ENCODE results near the gene TYROBP.
A peak's percentile ranks its signal among the peaks of the same experiment; 100 is the strongest.

The TYROBP gene

DNA sequence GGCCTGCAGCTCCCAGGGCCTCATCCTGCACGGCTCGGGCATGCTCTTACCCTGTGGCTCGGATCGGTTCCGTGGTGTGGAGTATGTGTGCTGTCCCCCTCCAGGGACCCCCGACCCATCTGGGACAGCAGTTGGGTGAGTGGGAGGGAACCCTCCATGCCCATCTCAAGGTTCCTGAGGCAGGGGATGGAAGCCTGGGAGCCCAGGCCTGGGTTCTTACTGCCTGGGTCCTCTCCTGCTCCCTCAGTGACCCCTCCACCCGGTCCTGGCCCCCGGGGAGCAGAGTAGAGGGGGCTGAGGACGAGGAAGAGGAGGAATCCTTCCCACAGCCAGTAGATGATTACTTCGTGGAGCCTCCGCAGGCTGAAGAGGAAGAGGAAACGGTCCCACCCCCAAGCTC is 36.5 kb downstream of the TYROBP start:
- no peak for DNase-seq (ENCODE audit: low read depth in 2 of 2)

DNA sequence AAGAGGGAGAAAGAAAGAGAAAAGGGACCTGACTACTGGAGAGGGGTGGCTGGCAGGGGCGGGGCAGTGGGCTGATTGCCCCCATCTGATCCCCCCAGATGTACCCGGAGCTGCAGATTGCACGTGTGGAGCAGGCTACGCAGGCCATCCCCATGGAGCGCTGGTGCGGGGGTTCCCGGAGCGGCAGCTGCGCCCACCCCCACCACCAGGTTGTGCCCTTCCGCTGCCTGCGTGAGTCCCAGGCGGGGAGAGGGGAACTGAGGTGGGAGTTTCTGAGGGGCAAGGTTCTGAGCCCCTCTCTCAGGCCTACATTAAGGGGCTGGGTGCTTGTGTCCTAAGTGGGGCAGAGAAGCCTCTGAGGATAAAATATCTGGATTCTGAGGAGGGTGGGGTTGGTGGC is 37.3 kb downstream of the TYROBP start:
- DNase-seq (ENCODE audit: low read depth in 2 of 2): no peak

DNA sequence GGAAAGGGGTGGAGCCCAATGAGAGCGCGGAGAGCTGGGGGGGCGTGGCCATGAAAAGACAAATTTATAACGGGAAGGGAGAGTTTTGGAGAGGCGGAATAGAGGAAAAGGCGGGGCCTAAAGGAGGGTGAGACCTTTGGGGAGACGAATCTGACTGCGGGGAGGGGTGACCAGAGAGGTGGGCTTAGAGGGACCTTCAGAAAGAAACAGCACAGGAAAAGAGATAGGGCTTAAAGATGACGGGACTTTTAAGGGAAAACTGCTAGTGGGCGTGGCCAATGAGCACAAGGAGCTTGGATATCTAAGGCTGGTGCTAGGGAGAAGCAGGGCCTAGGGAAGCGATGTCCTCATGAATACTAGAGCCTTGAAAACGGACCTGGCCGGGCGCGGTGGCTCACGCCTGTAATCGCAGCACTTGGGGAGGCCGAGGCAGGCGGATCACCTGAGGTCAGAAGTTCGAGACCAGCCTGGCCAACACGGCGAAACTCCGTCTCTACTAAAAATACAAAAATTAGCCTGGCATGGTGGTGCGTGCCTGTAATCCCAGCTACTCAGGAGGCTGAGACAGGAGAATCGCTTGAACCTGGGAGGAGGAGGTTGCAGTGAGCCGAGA is 37.9 kb downstream of the TYROBP start:
- peak in 1 of 2 donors; percentile 42 for DNase-seq (ENCODE audit: low read depth in 2 of 2)

DNA sequence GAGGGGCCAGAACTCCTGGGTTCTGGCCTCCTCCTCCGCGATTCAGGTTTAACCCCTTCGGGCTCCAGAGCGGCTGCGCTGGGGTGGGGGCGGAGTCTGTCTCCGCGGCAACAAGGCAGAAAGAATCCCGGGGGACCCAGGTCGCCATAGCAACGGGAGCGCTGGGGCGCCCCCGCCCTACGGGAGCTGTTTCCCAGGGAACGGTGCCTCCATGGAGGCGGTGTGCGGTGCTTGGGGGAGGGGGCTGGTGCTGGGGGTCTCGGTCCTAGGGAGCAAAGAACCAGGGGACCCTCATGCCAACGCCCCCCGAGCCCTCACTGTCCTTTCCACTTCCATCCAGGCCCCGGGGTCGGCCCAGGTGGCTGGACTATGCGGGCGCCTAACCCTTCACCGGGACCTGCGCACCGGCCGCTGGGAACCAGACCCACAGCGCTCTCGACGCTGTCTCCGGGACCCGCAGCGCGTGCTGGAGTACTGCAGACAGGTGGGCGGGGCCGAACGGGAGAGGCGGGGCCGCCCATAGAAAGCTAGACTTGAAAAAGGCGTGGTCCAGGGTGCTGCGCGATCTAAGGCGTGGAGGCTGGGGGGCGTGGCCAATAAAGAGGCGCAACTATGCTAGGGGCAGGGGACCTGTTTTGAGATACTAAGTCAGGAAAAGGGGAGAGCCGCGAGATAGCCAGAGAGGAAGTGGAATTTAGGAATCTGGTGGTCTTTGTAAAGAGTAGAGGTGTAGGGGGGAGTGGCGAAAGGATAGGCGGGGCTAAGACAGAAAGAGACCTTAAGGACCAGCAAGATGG is 38.6 kb downstream of the TYROBP start:
- peak; percentile 79 to 83 for DNase-seq (ENCODE audit: low read depth in 2 of 2)

DNA sequence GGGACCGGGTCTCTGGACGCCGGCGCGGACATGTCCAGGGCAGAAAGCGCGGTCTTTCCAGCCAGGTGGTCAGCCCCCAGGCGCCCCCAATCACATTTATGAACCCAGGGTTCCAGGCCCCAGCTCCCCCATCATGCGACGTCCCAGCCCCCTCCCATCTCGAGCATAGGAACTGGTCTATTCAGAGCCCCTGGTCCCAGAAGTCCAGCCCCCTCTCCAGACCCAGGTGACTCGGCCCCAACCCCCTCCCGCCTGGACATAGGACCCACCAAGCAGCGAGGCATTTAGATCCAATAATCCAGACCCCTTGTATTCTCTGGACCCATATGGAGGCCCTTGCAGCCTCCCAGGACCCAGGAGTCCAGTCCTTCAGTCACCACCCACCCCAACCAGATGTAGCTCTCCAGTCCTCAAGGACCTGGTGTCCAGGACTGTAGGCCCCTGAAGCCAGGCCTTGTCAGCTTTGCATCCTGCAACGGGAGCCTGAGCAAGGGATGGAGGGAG is 39.2 kb downstream of the TYROBP start:
- no peak for DNase-seq (ENCODE audit: low read depth in 2 of 2)

DNA sequence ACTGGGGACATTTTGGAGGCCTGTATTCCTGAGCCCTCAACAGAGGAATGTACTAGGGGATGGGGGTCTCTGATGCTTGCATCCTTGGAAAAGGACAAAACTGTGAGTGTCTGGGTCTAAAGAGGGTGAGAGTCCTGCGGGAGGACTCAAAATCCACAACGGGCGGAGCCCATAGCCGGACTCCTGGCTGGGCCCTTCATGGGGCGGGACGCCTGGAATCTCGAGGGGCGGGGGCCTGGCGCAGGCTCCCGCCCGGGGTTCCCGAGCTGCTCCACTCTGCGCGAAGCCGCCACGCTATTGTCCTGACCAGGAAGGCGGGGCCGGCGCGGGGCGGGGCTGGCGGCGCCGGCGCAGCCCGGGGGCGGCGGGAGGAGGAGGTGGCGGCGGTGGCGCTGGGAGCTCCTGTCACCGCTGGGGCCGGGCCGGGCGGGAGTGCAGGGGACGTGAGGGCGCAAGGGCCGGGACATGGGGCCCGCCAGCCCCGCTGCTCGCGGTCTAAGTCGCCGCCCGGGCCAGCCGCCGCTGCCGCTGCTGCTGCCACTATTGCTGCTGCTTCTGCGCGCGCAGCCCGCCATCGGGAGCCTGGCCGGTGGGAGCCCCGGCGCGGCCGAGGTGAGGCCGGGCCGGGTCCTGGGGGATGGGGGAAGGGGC is 39.8 kb downstream of the TYROBP start, which contains the start of gene APLP1:
Gene APLP1 (plus strand): TSS at position 403 of the 651 bp plus-strand sequence. CDS start 63 bp downstream, at position 466.
- peak; percentile 63 to 64 for DNase-seq (ENCODE audit: low read depth in 2 of 2)

DNA sequence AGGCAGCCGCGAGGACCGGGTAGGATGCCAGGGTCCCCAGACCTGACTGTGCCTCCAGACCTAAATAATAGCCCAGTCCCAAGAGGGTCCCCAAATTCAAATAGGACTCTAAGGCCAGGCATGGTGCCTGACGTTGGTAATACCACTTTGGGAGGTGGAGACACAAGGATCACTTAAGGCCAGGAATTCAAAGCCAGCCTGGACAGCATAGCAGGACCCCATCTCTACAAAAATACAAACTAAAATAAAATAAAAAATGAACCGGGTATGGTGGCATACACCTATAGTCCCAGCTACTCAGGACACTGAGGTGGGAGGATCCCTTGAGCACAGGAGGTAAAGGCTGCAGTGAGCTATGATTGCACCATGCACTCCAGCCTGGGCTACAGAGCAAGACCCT is 45.1 kb downstream of the TYROBP start:
- no peak for DNase-seq (ENCODE audit: low read depth in 2 of 2)

DNA sequence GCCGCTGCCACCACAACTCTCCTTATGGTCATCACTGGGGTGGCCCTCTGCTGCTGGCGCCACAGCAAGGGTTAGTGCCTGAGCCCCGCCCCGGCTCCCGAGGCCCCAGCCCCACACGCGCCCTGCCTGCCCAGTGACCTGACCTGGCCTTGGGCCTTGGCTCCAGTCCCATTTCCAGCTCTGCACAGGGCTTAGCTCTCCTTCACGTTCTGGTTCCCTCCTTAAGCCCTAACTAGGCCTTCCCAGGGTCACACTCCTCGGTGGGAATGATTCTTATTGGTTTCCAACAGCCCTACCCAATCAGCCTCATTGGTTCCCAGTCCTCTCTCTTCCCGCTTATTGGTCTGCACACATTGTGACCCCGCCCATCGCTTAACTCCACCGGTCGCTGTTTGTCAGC is 45.6 kb downstream of the TYROBP start:
- no peak for DNase-seq (ENCODE audit: low read depth in 2 of 2)

DNA sequence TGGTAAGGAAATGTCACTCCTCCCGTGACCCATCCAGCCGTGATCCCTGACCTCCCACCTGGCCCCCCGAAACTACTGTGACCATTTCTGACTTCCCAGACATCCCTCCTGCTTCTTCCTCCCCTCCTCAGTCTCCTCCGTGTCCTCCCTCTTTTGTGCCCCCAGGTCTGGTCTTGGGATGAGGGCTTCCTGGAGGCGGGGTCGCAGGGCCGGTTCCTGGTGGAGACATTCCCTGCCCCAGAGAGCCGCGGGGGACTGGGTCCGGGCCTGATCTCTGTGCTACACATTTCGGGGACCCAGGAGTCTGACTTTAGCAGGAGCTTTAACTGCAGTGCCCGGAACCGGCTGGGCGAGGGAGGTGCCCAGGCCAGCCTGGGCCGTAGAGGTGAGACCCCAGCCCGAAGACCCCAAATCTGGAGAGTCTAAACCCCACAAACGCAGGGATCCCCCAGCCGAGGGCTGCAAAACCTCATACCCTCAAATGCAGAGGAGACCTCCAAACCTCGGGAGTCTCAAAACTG is 46.4 kb downstream of the TYROBP start:
- DNase-seq (ENCODE audit: low read depth in 2 of 2): no peak

DNA sequence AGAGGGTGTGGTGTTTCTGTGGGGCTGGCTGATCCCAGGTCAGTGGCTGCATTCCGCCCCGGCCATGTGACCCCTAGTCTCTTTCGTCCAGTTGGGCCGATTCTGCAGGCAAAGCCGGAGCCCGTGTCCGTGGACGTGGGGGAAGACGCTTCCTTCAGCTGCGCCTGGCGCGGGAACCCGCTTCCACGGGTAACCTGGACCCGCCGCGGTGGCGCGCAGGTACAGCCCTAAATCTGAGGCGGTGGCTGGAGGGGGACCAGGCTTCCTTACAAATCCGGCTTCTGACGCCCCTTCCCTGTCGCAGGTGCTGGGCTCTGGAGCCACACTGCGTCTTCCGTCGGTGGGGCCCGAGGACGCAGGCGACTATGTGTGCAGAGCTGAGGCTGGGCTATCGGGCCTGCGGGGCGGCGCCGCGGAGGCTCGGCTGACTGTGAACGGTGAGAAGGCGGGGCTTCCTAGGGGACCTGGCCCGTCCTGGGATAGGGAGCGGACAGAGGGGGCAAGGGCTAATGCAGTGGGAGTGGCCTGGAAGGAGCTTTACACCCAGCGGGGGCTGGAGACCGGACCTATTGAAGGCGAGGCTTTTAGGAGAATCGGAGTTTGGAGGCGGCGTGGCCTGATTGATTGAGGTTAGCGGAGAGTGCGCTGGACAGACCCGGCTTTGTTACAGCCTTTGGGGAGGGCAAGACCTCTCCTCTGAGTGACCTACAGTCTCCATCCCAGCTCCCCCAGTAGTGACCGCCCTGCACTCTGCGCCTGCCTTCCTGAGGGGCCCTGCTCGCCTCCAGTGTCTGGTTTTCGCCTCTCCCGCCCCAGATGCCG is 47.1 kb downstream of the TYROBP start:
- DNase-seq (ENCODE audit: low read depth in 2 of 2): no peak

DNA sequence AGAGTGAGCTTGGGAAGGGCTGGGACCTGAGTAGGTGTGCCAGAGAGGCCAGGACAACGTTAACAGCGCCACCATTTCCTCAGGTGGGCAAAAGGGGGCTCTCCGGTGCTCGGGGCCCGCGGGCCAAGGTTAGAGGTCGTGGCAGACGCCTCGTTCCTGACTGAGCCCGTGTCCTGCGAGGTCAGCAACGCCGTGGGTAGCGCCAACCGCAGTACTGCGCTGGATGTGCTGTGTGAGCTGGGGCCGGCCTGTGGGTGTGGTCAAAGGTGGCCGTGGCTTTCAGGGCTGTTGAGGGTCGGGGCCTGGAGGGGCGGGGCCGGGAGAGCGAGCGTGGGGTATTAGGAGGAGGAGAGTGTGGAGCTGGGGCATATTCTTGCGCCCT is 47.7 kb downstream of the TYROBP start:
- DNase-seq (ENCODE audit: low read depth in 2 of 2): no peak

DNA sequence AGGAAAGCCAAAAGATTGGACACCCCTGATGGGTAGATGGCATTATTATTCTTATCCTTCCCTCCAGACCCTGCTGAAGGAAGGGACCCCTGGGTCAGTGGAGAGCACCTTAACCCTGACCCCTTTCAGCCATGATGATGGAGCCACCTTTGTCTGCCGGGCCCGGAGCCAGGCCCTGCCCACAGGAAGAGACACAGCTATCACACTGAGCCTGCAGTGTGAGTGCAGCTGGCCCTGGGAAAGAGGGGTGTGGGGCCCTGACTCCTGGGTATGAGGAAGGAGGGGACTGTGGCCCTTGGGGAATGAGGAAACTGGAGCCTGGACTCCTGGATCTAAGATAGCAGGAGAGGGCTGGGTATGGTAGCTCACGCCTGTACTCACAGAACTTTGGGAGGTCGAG is 48.7 kb downstream of the TYROBP start:
- DNase-seq (ENCODE audit: low read depth in 2 of 2): no peak

DNA sequence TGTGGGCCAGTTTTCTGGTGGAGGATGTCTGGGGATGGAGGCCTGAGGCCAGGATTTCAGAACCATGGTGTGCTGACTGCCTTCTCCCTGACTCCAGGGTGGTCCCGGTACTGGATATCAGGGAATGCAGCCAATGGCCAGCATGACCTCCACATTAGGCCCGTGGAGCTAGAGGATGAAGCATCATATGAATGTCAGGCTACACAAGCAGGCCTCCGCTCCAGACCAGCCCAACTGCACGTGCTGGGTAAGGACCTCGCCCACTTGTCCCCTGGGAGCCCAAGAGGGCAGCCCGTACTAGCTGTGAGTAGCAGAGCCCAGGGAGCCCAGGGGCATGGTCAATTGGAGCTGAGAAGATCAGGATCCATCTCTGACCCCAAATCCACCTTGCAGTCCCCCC is 49.8 kb downstream of the TYROBP start:
- DNase-seq (ENCODE audit: low read depth in 2 of 2): no peak

DNA sequence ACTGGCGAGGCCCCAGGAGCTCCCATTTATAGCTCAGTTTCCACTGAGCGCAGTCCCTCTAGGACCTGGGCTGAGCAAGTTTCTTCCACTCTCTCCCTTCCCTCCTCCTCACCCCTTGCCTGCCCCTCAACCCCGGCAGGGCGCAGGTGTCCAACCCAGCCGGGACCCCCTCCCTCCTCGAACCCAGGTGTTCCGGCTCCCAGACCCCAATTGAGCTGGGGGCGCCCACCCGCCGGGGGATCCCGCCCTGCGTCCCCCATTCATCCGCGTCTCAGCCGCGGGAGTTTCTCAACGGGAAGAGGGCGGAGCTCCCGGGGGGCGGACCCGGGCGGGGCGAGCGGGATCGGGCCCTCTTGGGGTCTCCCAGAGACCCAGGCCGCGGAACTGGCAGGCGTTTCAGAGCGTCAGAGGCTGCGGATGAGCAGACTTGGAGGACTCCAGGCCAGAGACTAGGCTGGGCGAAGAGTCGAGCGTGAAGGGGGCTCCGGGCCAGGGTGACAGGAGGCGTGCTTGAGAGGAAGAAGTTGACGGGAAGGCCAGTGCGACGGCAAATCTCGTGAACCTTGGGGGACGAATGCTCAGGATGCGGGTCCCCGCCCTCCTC is 51.4 kb downstream of the TYROBP start, which contains the start of gene KIRREL2:
Gene KIRREL2 (plus strand): TSS at position 366 of the 604 bp plus-strand sequence. CDS start 209 bp downstream, at position 575.
- no peak for DNase-seq (ENCODE audit: low read depth in 2 of 2)
